ENCODE measurements around the gene CD2BP2. TPM values are rescaled to one million over a fixed set of nuclear protein-coding genes. Genes with fewer than 3 reads are reported as not detected.
"Not testable (repeated sequence)": the region's sequence is repeated elsewhere in the genome, so short reads cannot be mapped to it uniquely, and the experiment has no call there.

The CD2BP2 gene
- polyA plus RNA-seq, 12 donors: 26.8 to 87.9 (median 33.5) TPM; not detected in 1

DNA sequence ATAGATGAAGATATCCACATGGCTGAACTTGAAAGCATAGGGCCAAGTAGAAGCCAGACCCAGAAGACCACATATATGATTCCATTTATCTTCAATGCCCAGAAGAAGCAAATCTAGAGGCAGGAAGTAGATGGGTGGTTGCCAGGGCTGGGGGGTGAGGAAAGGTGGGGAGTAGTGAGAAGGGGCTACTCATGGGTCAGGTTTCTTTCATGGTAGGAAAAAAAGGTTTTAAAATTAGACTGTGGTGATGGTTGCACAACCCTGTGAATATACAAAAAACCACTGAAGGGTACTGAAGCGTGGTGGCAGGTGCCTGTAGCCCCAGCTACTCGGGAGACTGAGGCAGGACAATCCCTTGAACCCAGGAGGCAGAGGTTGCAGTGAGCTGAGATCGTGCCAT is 5.4 kb downstream of the CD2BP2 start:
- no peak for DNase-seq

DNA sequence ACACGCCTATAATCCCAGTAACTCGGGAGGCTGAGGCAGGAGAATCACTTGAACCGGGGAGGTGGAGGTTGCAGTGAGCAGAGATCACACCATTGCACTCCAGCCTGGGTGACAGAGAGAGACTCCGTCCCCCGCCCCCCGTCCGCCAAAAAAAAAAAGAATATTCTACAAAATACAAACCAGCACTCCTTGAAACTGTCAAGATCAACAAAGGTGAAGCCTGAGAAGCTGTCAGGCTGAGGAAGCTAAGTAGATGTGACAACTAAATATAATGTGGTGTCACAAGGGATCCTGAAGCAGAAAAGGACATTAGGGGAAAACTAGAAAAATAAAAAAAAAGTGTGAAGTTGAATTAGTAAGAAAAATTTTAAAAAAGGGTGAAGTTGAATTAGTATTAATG is 6.2 kb downstream of the CD2BP2 start:
- DNase-seq: no peak

DNA sequence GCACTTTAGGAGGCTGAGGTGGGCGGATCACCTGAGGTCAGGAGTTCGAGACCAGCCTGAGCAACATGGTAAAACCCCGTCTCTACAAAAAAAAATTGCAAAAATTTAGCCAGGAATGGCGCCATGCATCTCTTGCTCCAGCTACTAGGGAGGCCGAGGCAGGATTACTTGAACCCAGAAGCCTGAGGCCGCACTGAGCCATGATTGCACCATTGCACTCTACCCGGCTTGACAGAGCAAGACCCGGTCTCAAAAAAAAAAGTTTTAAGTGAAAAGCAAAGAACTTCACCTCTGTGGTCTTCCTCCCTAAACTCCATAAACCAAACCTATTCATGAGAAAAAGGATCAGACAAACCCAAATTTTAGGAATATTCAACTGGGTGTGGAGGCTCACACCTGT is 7.0 kb downstream of the CD2BP2 start:
- no peak for DNase-seq

DNA sequence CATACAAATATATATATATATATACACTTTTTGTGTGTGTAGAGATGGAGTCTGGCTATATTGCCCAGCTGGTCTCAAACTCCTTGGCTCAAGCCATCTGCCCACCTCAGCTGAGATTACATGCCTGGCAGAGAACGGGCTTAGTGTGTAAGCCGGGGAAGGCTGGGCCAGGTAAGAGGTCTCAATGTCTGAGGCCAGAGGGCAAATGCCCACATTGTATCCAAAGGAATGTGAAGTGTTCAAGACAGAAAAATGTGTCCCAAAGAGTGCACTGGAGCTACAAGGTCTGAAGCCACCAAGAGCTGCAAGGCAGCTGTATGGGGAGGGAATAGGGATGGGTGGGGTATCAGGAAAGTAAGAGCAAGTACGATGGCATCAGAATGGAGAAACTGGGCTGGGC is 8.8 kb downstream of the CD2BP2 start:
- no peak for DNase-seq

DNA sequence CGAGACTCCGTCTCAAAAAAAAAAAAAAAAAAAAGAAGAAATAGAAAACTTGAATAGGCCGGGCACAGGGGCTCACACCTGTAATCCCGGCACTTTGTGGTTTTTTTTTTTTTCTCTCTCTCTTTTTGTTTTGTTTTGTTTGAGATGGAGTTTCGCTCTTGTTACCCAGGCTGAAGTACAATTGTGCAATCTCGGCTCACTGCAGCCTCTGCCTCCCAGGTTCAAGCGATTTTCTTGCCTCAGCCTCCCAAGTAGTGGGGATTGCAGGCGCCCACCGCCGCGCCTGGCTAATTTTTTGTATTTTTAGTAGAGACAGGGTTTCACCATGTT is 11.7 kb downstream of the CD2BP2 start:
- not testable (repeated sequence) for DNase-seq

- DNase-seq: no peak
Observed at GRCh38 chr16:30342751-30343490, 12.2 kb downstream of the CD2BP2 start.

DNA sequence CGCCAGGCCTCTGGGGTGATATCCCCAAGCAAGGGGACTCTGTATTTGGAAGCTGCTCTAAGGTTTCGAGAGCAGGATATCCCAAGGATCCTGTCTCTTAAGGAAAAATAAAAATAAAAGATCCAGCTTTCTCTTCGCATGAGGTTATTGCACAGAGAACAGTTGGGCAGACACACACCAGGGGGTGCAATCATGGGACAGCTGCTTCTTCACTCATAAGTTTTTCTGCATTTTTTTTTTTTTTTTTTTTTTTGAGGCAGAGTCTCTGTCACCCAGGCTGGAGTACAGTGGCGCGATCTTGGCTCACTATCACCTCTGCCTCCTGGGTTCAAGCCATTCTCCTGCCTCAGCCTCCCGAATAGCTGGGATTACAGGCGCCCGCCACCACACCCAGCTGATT is 13.1 kb downstream of the CD2BP2 start:
- not testable (repeated sequence) for DNase-seq

- DNase-seq: no peak
Observed at GRCh38 chr16:30340621-30341020, 14.5 kb downstream of the CD2BP2 start.

DNA sequence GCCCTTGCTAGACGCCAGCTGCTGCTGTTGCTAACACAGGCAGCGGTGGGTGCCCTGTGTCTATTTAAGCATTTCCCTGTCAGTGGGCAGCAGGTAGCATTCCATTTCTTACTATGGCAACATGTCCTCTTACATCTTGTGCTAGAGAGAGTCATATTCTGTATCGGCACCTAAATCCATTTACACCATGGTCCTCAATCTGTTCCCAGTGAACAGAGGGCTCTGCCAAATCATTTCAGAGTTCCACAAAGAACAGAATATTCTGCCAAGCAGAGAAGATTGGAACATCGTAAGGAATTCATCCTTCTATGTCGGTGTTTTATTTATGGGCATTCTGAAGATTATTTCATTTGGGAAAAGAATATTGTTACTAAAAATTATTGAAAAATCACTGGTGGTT is 16.4 kb downstream of the CD2BP2 start:
- DNase-seq: not testable (repeated sequence)

GRCh38 chr16:30337964-30338357 is 17.1 kb downstream of the CD2BP2 start:
- DNase-seq: not testable (repeated sequence)

GRCh38 chr16:30335598-30336474 is 19.3 kb downstream of the CD2BP2 start:
- DNase-seq: no peak

GRCh38 chr16:30335028-30335597 is 20.0 kb downstream of the CD2BP2 start:
- peak; percentile 69 for DNase-seq

GRCh38 chr16:30334473-30334989 is 20.6 kb downstream of the CD2BP2 start:
- peak; percentile 74 for DNase-seq

- DNase-seq: not testable (repeated sequence)
Observed at GRCh38 chr16:30324220-30324619, 30.9 kb downstream of the CD2BP2 start.

- not testable (repeated sequence) for DNase-seq
Observed at GRCh38 chr16:30318647-30319046, 36.5 kb downstream of the CD2BP2 start.

GRCh38 chr16:30310937-30311336 is 44.2 kb downstream of the CD2BP2 start:
- DNase-seq: not testable (repeated sequence)

- not testable (repeated sequence) for DNase-seq
Observed at GRCh38 chr16:30309255-30309654, 45.9 kb downstream of the CD2BP2 start.

Other genes with a start within 250 kb of the CD2BP2 start
- gene GDPD3, start 241.8 kb downstream of the CD2BP2 start, polyA plus RNA-seq (ENCODE audit: insufficient read length in 12 of 12): 10 to 100 TPM in 1 of 12 donors, 1 to 10 TPM in 10, not detected in 1; 4.1 to 10.7 (median 5.5) TPM
- 100 to 1,000 TPM in 1 of 12 donors, 10 to 100 TPM in 10, not detected in 1; 36.6 to 102 (median 44.4) TPM for gene MAPK3, start 232.1 kb downstream of the CD2BP2 start, polyA plus RNA-seq (ENCODE audit: insufficient read length in 12 of 12)
- gene CORO1A, start 171.7 kb downstream of the CD2BP2 start, polyA plus RNA-seq (ENCODE audit: insufficient read length in 12 of 12): 10 to 100 TPM in 8 of 12 donors, 1 to 10 TPM in 3, not detected in 1; 6.0 to 41.9 (median 11.0) TPM
- gene BOLA2B, start 161.6 kb downstream of the CD2BP2 start, polyA plus RNA-seq (ENCODE audit: insufficient read length in 12 of 12): 10 to 100 TPM in 10 of 12 donors, not detected in 2; 13.0 to 35.0 (median 17.4) TPM
- gene SLX1A, start 161.4 kb downstream of the CD2BP2 start, polyA plus RNA-seq (ENCODE audit: insufficient read length in 12 of 12): 10 to 100 TPM in 9 of 12 donors, 1 to 10 TPM in 2, not detected in 1; 6.8 to 21.8 (median 13.7) TPM
- gene SULT1A3, start 156.1 kb downstream of the CD2BP2 start, polyA plus RNA-seq (ENCODE audit: insufficient read length in 12 of 12): 1 to 10 TPM in 10 of 12 donors, not detected in 2; 1.7 to 5.9 (median 3.7) TPM
- 10 to 100 TPM in 5 of 12 donors, 1 to 10 TPM in 3, under 1 TPM in 2, not detected in 2; 0.24 to 22.5 (median 10.1) TPM for gene NPIPB13, start 106.8 kb downstream of the CD2BP2 start, polyA plus RNA-seq (ENCODE audit: insufficient read length in 12 of 12)
- 10 to 100 TPM in 11 of 12 donors, not detected in 1; 24.1 to 52.0 (median 28.0) TPM for gene TBC1D10B, start 15.2 kb upstream of the CD2BP2 start, polyA plus RNA-seq (ENCODE audit: insufficient read length in 12 of 12)
- gene MYL11, start 19.5 kb upstream of the CD2BP2 start, polyA plus RNA-seq (ENCODE audit: insufficient read length in 12 of 12): 1,000 to 10,000 TPM; 2,830 to 9,967 (median 7,161) TPM
- 1 to 10 TPM in 11 of 12 donors, not detected in 1; 1.3 to 7.2 (median 2.6) TPM for gene SEPTIN1, start 27.3 kb upstream of the CD2BP2 start, polyA plus RNA-seq (ENCODE audit: insufficient read length in 12 of 12)
- gene ZNF48, start 40.1 kb upstream of the CD2BP2 start, polyA plus RNA-seq (ENCODE audit: insufficient read length in 12 of 12): 10 to 100 TPM in 1 of 12 donors, 1 to 10 TPM in 10, not detected in 1; 4.6 to 26.2 (median 6.2) TPM
- gene ZNF771, start 52.3 kb upstream of the CD2BP2 start, polyA plus RNA-seq (ENCODE audit: insufficient read length in 12 of 12): 1 to 10 TPM in 10 of 12 donors, not detected in 2; 2.9 to 5.7 (median 4.4) TPM
- gene DCTPP1, start 74.7 kb upstream of the CD2BP2 start, polyA plus RNA-seq (ENCODE audit: insufficient read length in 12 of 12): 10 to 100 TPM in 11 of 12 donors, not detected in 1; 20.0 to 42.3 (median 25.0) TPM
- gene SEPHS2, start 90.6 kb upstream of the CD2BP2 start, polyA plus RNA-seq (ENCODE audit: insufficient read length in 12 of 12): 10 to 100 TPM in 11 of 12 donors, not detected in 1; 12.6 to 32.9 (median 15.5) TPM
- gene ITGAL, start 117.4 kb upstream of the CD2BP2 start, polyA plus RNA-seq (ENCODE audit: insufficient read length in 12 of 12): 10 to 100 TPM in 1 of 12 donors, 1 to 10 TPM in 9, not detected in 2; 1.2 to 11.1 (median 2.5) TPM
- gene ZNF768, start 171.3 kb upstream of the CD2BP2 start, polyA plus RNA-seq (ENCODE audit: insufficient read length in 12 of 12): 10 to 100 TPM in 11 of 12 donors, not detected in 1; 19.9 to 32.9 (median 25.7) TPM
- gene ZNF747, start 179.6 kb upstream of the CD2BP2 start, polyA plus RNA-seq (ENCODE audit: insufficient read length in 12 of 12): 1 to 10 TPM in 11 of 12 donors, not detected in 1; 5.6 to 7.8 (median 6.5) TPM
- gene ZNF764, start 203.1 kb upstream of the CD2BP2 start, polyA plus RNA-seq (ENCODE audit: insufficient read length in 12 of 12): 10 to 100 TPM in 1 of 12 donors, 1 to 10 TPM in 10, not detected in 1; 5.4 to 10.2 (median 6.5) TPM
- gene ZNF688, start 216.4 kb upstream of the CD2BP2 start, polyA plus RNA-seq (ENCODE audit: insufficient read length in 12 of 12): 10 to 100 TPM in 4 of 12 donors, 1 to 10 TPM in 7, not detected in 1; 5.1 to 14.9 (median 8.7) TPM
- 10 to 100 TPM in 8 of 12 donors, 1 to 10 TPM in 3, not detected in 1; 8.3 to 21.1 (median 11.0) TPM for gene ZNF785, start 230.4 kb upstream of the CD2BP2 start, polyA plus RNA-seq (ENCODE audit: insufficient read length in 12 of 12)